H1 (cell line): ENCODE measurements around the gene TBC1D4. TPM values are rescaled to one million over a fixed set of nuclear protein-coding genes. Genes with fewer than 3 reads are reported as not detected.

Experiments
- CTCF ChIA-PET: fragments of 300-600 bp; sonication (Branson Sonifier 250); formaldehyde crosslinking; loops from one replicate; lab custom pipeline; 2021; ENCODE audit not compliant: partially characterized antibody; lab: Charles Lee
- POLR2A ChIA-PET: fragments of 300-600 bp; sonication (Branson Sonifier 250); formaldehyde crosslinking; loops from one replicate; lab custom pipeline; 2021; ENCODE audit warnings: inconsistent platforms; ENCODE audit not compliant: partially characterized antibody; lab: Charles Lee
- DNase-seq, 2 experiments: peaks; one replicate each; pipeline versions ENCODE4 v3.0.0 to v3.0.0-alpha.2; 2010 to 2022; ENCODE audit warnings: low spot score in 2 of 2, low read depth in 1 of 2, mixed read lengths in 1 of 2
- FAIRE-seq: peaks from 2 replicates; lab custom pipeline; 2011; peaks lifted over from hg19 to GRCh38; lab: Jason Lieb, UNC
- H2AFZ ChIP-seq: 2 replicates; pipeline ENCODE4 v1.8.1; 2012; ENCODE audit warnings: low read length, inconsistent platforms
- H2AK5ac ChIP-seq: 2 replicates; pipeline ENCODE4 v1.6.1; 2013; ENCODE audit warnings: low read depth, low read length
- H2BK120ac ChIP-seq: replicated peaks from 2 replicates; pipeline ENCODE3; 2013; ENCODE audit warnings: low read depth, low read length, inconsistent platforms
- H2BK12ac ChIP-seq: 2 replicates; pipeline ENCODE4 v1.6.1; 2013; ENCODE audit warnings: low read depth, low read length
- H2BK15ac ChIP-seq: 2 replicates; pipeline ENCODE4 v1.6.1; 2013; ENCODE audit warnings: low read length
- H2BK20ac ChIP-seq: 2 replicates; pipeline ENCODE4 v1.6.1; 2013; ENCODE audit warnings: low read length
- H2BK5ac ChIP-seq: 2 replicates; pipeline ENCODE4 v1.6.1; 2013; ENCODE audit warnings: low read depth, low read length
- H3K14ac ChIP-seq: 2 replicates; pipeline ENCODE4 v1.6.1; 2013; ENCODE audit warnings: inconsistent platforms; ENCODE audit not compliant: insufficient read length
- H3K18ac ChIP-seq: 2 replicates; pipeline ENCODE4 v1.6.1; 2013; ENCODE audit warnings: low read length; ENCODE audit errors: extremely low read depth
- H3K23ac ChIP-seq: 2 replicates; pipeline ENCODE4 v1.6.1; 2013; ENCODE audit warnings: inconsistent platforms; ENCODE audit not compliant: insufficient read length
- H3K23me2 ChIP-seq: 2 replicates; pipeline ENCODE4 v1.6.1; 2013; ENCODE audit warnings: low read depth, low read length
- H3K27ac ChIP-seq: 2 replicates; pipeline ENCODE4 v1.6.1; 2011; ENCODE audit warnings: low read depth, low read length, inconsistent platforms
- H3K27me3 ChIP-seq, 4 experiments: replicated peaks in 1 of 4; 1 replicate in 1 of 4; 2 replicates in 3 of 4; pipeline versions ENCODE4 v1.6.1 to v1.8.1; 2011 to 2013; ENCODE audit warnings: low read length in 3 of 4, mild to moderate bottlenecking in 3 of 4, inconsistent platforms in 2 of 4, mixed read lengths in 2 of 4, moderate library complexity in 1 of 4; ENCODE audit not compliant: control insufficient read depth in 3 of 4, insufficient read depth in 3 of 4; ENCODE audit errors: extremely low read depth in 1 of 4
- H3K36me3 ChIP-seq, 4 experiments: 2 replicates each; pipeline versions ENCODE4 v1.6.1 to v1.8.1; 2011 to 2013; ENCODE audit warnings: mild to moderate bottlenecking in 4 of 4, low read length in 3 of 4, moderate library complexity in 2 of 4, control low read depth in 1 of 4, inconsistent platforms in 1 of 4; ENCODE audit not compliant: insufficient read depth in 4 of 4, control insufficient read depth in 2 of 4
- H3K4ac ChIP-seq: replicated peaks from 2 replicates; pipeline ENCODE3; 2013; ENCODE audit warnings: low read length, low read depth, mixed read lengths, inconsistent platforms; ENCODE audit not compliant: insufficient read length
- H3K4me1 ChIP-seq, 4 experiments: replicated peaks in 1 of 4; 1 replicate in 1 of 4; 2 replicates in 3 of 4; pipeline versions ENCODE4 v1.6.1 to v1.8.1; 2011 to 2013; ENCODE audit warnings: low read length in 3 of 4, inconsistent platforms in 2 of 4, mixed read lengths in 1 of 4; ENCODE audit not compliant: insufficient read depth in 4 of 4, control insufficient read depth in 3 of 4
- H3K4me2 ChIP-seq, 2 experiments: 2 replicates each; pipeline versions ENCODE4 v1.6.1 to v1.8.1; 2011 to 2013; ENCODE audit warnings: low read depth in 2 of 2, low read length in 2 of 2, control low read depth in 1 of 2, inconsistent platforms in 1 of 2, mild to moderate bottlenecking in 1 of 2; ENCODE audit not compliant: insufficient read depth in 1 of 2
- H3K4me3 ChIP-seq, 4 experiments: fragments of 200-600, 300-600 bp in 1 of 4; sonication (generic), shearing (Covaris generic), sonication (Bioruptor Twin) in 1 of 4; 2 replicates each; pipeline versions ENCODE4 v1.5.1 to v1.8.1; 2011 to 2016; ENCODE audit warnings: low read length in 4 of 4, low read depth in 3 of 4, control low read depth in 2 of 4, inconsistent platforms in 2 of 4, mild to moderate bottlenecking in 2 of 4, mixed read lengths in 1 of 4, moderate library complexity in 1 of 4; ENCODE audit not compliant: insufficient read depth in 2 of 4; ENCODE audit errors: extremely low read depth in 1 of 4
- H3K56ac ChIP-seq: replicated peaks from 2 replicates; pipeline ENCODE3; 2013; ENCODE audit warnings: low read depth, mild to moderate bottlenecking, mixed read lengths, low read length, inconsistent platforms; ENCODE audit not compliant: insufficient read length
- H3K79me1 ChIP-seq: 2 replicates; pipeline ENCODE4 v1.6.1; 2013; ENCODE audit warnings: low read depth, low read length, control low read depth
- H3K79me2 ChIP-seq, 2 experiments: 2 replicates each; pipeline versions ENCODE4 v1.6.1 to v1.8.1; 2012 to 2013; ENCODE audit warnings: low read length in 2 of 2, mild to moderate bottlenecking in 2 of 2, inconsistent platforms in 1 of 2; ENCODE audit not compliant: insufficient read depth in 2 of 2, control insufficient read depth in 1 of 2
- H3K9ac ChIP-seq, 4 experiments: replicated peaks in 1 of 4; 1 replicate in 1 of 4; 2 replicates in 3 of 4; pipeline versions ENCODE4 v1.6.1 to v1.8.1; 2011 to 2013; ENCODE audit warnings: low read depth in 3 of 4, low read length in 3 of 4, control low read depth in 2 of 4, mild to moderate bottlenecking in 2 of 4, moderate library complexity in 2 of 4, inconsistent platforms in 1 of 4; ENCODE audit errors: extremely low read depth in 1 of 4
- H3K9me3 ChIP-seq, 2 experiments: 2 replicates each; pipeline versions ENCODE4 v1.6.1 to v1.8.1; 2012 to 2013; ENCODE audit warnings: mild to moderate bottlenecking in 2 of 2, moderate library complexity in 2 of 2, control low read depth in 1 of 2, inconsistent platforms in 1 of 2, low read depth in 1 of 2, low read length in 1 of 2, mixed read lengths in 1 of 2; ENCODE audit not compliant: insufficient read depth in 2 of 2
- H4K20me1 ChIP-seq, 2 experiments: replicated peaks in 1 of 2; 2 replicates each; pipeline versions ENCODE3 to v1.8.1; 2011 to 2013; ENCODE audit warnings: inconsistent platforms in 2 of 2, low read length in 2 of 2, mild to moderate bottlenecking in 1 of 2; ENCODE audit not compliant: insufficient read depth in 2 of 2, control insufficient read depth in 1 of 2
- H4K5ac ChIP-seq: 2 replicates; pipeline ENCODE4 v1.6.1; 2013; ENCODE audit warnings: low read length, low read depth, mixed read lengths, inconsistent platforms; ENCODE audit not compliant: insufficient read length
- H4K8ac ChIP-seq: 2 replicates; pipeline ENCODE4 v1.8.0; 2013; ENCODE audit warnings: mild to moderate bottlenecking, moderate library complexity, low read length, inconsistent platforms; ENCODE audit not compliant: insufficient read depth; ENCODE audit errors: extremely low read depth
- H4K91ac ChIP-seq: replicated peaks from 2 replicates; pipeline ENCODE3; 2013; ENCODE audit warnings: low read length, mixed read lengths, inconsistent platforms; ENCODE audit not compliant: insufficient read length
- JUND ChIP-seq: IDR thresholded peaks from 2 replicates; pipeline ENCODE4 v1.6.1; 2011; ENCODE audit warnings: mild to moderate bottlenecking, improper control_type of control experiment, low read length
- MAFK ChIP-seq: IDR thresholded peaks from 2 replicates; pipeline ENCODE4 v1.6.1; 2012; ENCODE audit warnings: low read depth, mild to moderate bottlenecking, improper control_type of control experiment, low read length
- NANOG ChIP-seq: IDR thresholded peaks from 2 replicates; pipeline ENCODE4 v1.6.1; 2011; ENCODE audit warnings: low read length, low read depth, mild to moderate bottlenecking, inconsistent platforms; ENCODE audit not compliant: insufficient read depth, poor library complexity, severe bottlenecking
- POLR2A ChIP-seq, 2 experiments: IDR thresholded peaks; 1 replicate in 1 of 2; 2 replicates in 1 of 2; pipeline ENCODE4 v1.6.1; 2011; ENCODE audit warnings: low read depth in 2 of 2, low read length in 2 of 2, mild to moderate bottlenecking in 2 of 2; ENCODE audit errors: control extremely low read depth in 1 of 2
- RXRA ChIP-seq: IDR thresholded peaks from 2 replicates; pipeline ENCODE4 v1.6.1; 2011; ENCODE audit warnings: low read depth, mild to moderate bottlenecking, low read length, moderate library complexity; ENCODE audit not compliant: insufficient read depth
- SIX5 ChIP-seq: IDR thresholded peaks from 2 replicates; pipeline ENCODE4 v1.6.1; 2011; ENCODE audit warnings: mild to moderate bottlenecking, low read depth, low read length
- SP2 ChIP-seq: IDR thresholded peaks from 2 replicates; pipeline ENCODE4 v1.6.1; 2012; ENCODE audit warnings: mild to moderate bottlenecking, low read length, inconsistent platforms
- SP4 ChIP-seq: IDR thresholded peaks from 2 replicates; pipeline ENCODE4 v1.6.1; 2012; ENCODE audit warnings: low read length, inconsistent platforms
- TAF1 ChIP-seq: IDR thresholded peaks from 2 replicates; pipeline ENCODE4 v1.6.1; 2011; ENCODE audit warnings: mild to moderate bottlenecking, low read depth, low read length
- TBP ChIP-seq: IDR thresholded peaks from 2 replicates; pipeline ENCODE4 v1.6.1; 2011; ENCODE audit warnings: low read depth, low read length, improper control_type of control experiment
- TCF12 ChIP-seq: IDR thresholded peaks from 2 replicates; pipeline ENCODE4 v1.6.1; 2011; ENCODE audit warnings: low read depth, mild to moderate bottlenecking, low read length
- TEAD4 ChIP-seq: IDR thresholded peaks from 2 replicates; pipeline ENCODE4 v1.6.1; 2012; ENCODE audit warnings: low read depth, low read length, inconsistent platforms, mixed read lengths
- YY1 ChIP-seq: IDR thresholded peaks from 2 replicates; pipeline ENCODE4 v1.6.1; 2011; ENCODE audit warnings: low read depth, mild to moderate bottlenecking, low read length
- WGBS, 2 experiments: shearing (Covaris generic) in 1 of 2; methylation state at CpG; one replicate each; pipeline versions ENCODE4 v1.1.6 to v1.1.7; 2013 to 2015; ENCODE audit warnings: low lambda C conversion rate in 2 of 2, mixed read lengths in 2 of 2, inconsistent platforms in 1 of 2, low coverage in 1 of 2, missing lambda C conversion rate in 1 of 2; ENCODE audit not compliant: insufficient replicate concordance in 2 of 2, insufficient coverage in 1 of 2, insufficient read length in 1 of 2; ENCODE audit errors: extremely low coverage in 1 of 2, missing lambda C conversion rate in 1 of 2; 5-methylcytosine and 5-hydroxymethylcytosine counted together
- polyA plus RNA-seq, 7 experiments: library from polyadenylated mRNA; depleted of rRNA in 3 of 7; stranded (reverse) in 5 of 7; unstranded in 2 of 7; fragments of >200 nt in 5 of 7; fragments of 200-250 nt in 2 of 7; gene quantifications; 1 replicate in 5 of 7; 2 replicates in 1 of 7; 4 replicates in 1 of 7; pipeline versions ENCODE4 v1.2.1 to v1.2.3, GENCODE V29; 2011 to 2013; ENCODE audit warnings: missing spikeins in 2 of 7, mixed read lengths in 2 of 7
- total RNA-seq: library from RNA; stranded (reverse); fragmentation: NEBNext Ultra II Directional; extraction: Animal tissue kit (Norgen Biotek cat#: 25700); gene quantifications from 2 replicates; pipeline ENCODE4 v1.2.1, GENCODE V29; 2021
- TF ChIP-seq, protein P1 (sequence below): IDR thresholded peaks from 2 replicates; pipeline ENCODE4 v1.6.1; 2011; ENCODE audit warnings: low read length, improper control_type of control experiment

TBC1D4 gene
- total and polyA plus RNA-seq, 2 of the 8 experiments (the other 6 are each of a cell fraction or from before 2014, with no cell fraction given), result 16.7 to 39.0 TPM

DNA sequence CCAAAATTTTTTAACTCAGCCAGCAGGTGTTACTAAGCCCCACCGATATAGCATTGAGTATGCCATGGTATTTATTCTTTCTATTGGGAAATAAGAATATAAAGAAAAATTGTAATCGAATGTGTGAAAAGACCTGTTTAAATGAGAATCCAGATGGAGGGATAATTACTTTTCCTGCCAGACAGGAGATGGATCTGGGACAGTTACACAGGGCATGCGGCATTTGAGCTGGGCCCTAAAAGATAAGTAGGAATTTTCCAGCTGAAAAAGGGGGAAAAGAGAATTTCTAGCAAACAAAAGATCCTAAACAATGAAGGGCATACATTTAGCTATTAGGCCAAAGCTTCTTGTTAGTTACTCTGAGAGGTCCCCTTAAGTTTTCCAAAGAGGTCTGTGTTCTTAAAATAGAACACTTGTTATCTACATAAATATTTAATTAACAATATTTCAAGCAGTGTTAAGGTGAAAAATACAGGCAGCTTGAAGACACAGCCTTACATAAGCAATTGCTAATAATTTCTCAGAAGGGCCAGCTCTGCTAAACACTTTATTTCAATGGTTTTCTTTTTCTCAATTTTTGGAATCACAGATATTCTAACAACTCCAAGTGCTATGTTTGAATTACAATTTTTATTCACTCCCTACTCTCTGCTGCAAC, 63.7 kb downstream of the TBC1D4 start:
- 95% methylated on average over 3 of the region's 3 CpGs; no CpG with 5 or more reads in 1 of the 2 experiments for WGBS, 2 experiments
- no peak overlapping the region for H3K14ac ChIP-seq
- no peaks in the 10 kb centered on the region for H3K36me3 ChIP-seq
- POLR2A ChIA-PET, result no interaction called here
- H2BK12ac ChIP-seq, result no peak overlapping the region
- H3K4ac ChIP-seq, result no peak overlapping the region
- no peaks in the 10 kb centered on the region for H3K9me3 ChIP-seq
- no peak overlapping the region for H3K56ac ChIP-seq
- no peak for FAIRE-seq
- H3K27ac ChIP-seq, result no peak overlapping the region
- H4K5ac ChIP-seq, result no peak overlapping the region
- no peak overlapping the region for H2BK15ac ChIP-seq
- H4K8ac ChIP-seq, result no peak overlapping the region
- CTCF ChIA-PET, result interaction anchor here (0.7 to 1.2 kb wide), 4 partner anchors 8 to 45 kb away, joined by 3 to 5 read pairs (median 4); no protein-coding TSS in a partner anchor
- H2BK120ac ChIP-seq, result no peak overlapping the region
- no peak overlapping the region for H4K91ac ChIP-seq
- peaks cover 0 to 6% (median 2%) of the 10 kb centered on the region in 4 experiments; a peak in 3 of 7 replicates for H3K4me1 ChIP-seq
- H2AFZ ChIP-seq, result no peak overlapping the region
- no peak overlapping the region for H3K4me3 ChIP-seq
- H2AK5ac ChIP-seq, result no peak overlapping the region
- DNase-seq, result no peak
- H3K27me3 ChIP-seq, result no peaks in the 10 kb centered on the region
- H4K20me1 ChIP-seq, result peaks cover 0 to 8% of the 10 kb centered on the region in 2 experiments
- H2BK20ac ChIP-seq, result no peak overlapping the region
- H3K23ac ChIP-seq, result no peak overlapping the region
- no peak overlapping the region for H3K4me2 ChIP-seq
- no peak overlapping the region for H3K18ac ChIP-seq
- no peak overlapping the region for H2BK5ac ChIP-seq
- no peak overlapping the region for H3K9ac ChIP-seq
- H3K79me1 ChIP-seq, result peaks cover 5% of the 10 kb centered on the region; the same call in 1 of the 2 replicates
- H3K79me2 ChIP-seq, result peaks cover 0 to 10% of the 10 kb centered on the region in 2 experiments; a peak in 2 of 4 replicates
- H3K23me2 ChIP-seq, result no peaks in the 10 kb centered on the region; the same call in 1 of the 2 replicates
- TF ChIP-seq MAFK (no peak), TBP (no peak), SIX5 (no peak), POLR2A (IDR thresholded peaks at IDR 0.05; ENCODE audit: control extremely low read depth in 1 of 2, low read depth in 2 of 2, low read length in 2 of 2) (no peak), RXRA (no peak), TAF1 (no peak), SP2 (no peak), JUND (no peak), TCF12 (no peak), NANOG (no peak), SP4 (no peak), TEAD4 (no peak), YY1 (no peak)
- TF ChIP-seq, protein P1, sequence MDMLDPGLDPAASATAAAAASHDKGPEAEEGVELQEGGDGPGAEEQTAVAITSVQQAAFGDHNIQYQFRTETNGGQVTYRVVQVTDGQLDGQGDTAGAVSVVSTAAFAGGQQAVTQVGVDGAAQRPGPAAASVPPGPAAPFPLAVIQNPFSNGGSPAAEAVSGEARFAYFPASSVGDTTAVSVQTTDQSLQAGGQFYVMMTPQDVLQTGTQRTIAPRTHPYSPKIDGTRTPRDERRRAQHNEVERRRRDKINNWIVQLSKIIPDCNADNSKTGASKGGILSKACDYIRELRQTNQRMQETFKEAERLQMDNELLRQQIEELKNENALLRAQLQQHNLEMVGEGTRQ, result no peak
